ENCODE results near the gene RAVER1.
"Not testable (repeated sequence)": the region's sequence is repeated elsewhere in the genome, so short reads cannot be mapped to it uniquely, and the experiment has no call there.

- not testable (repeated sequence) for TF ChIP-seq CTCF (conservative IDR thresholded peaks at IDR 0.05; ENCODE audit: low read depth, low read length); EZH2 (IDR thresholded peaks at IDR 0.05; ENCODE audit: borderline replicate concordance, low read depth, low read length, poor library complexity, severe bottlenecking)
Observed at GRCh38 chr19:10377140-10377640, 43.9 kb upstream of the RAVER1 start.

Data from A673 (cell line).